H9 (cell line): ENCODE measurements around the gene ARHGAP11A. TPM values are rescaled to one million over a fixed set of nuclear protein-coding genes. Genes with fewer than 3 reads are reported as not detected.
"Not testable (repeated sequence)": the region's sequence is repeated elsewhere in the genome, so short reads cannot be mapped to it uniquely, and the experiment has no call there.

Source experiments
- DNase-seq: peaks from one replicate; pipeline ENCODE4 v3.0.0-alpha.2; 2017
- H2AFZ ChIP-seq: one replicate; pipeline ENCODE4 v1.6.1; 2013; ENCODE audit warnings: mild to moderate bottlenecking, low read length, control low read depth, moderate library complexity
- H2AK5ac ChIP-seq: 2 replicates; pipeline ENCODE4 v1.6.1; 2013; ENCODE audit warnings: low read length, control low read depth, mixed read lengths; ENCODE audit not compliant: insufficient read length
- H2BK120ac ChIP-seq: one replicate; pipeline ENCODE4 v1.6.1; 2013; ENCODE audit warnings: low read depth, mild to moderate bottlenecking, low read length, control low read depth, inconsistent platforms; ENCODE audit not compliant: poor library complexity, severe bottlenecking
- H2BK12ac ChIP-seq: 2 replicates; pipeline ENCODE4 v1.6.1; 2013; ENCODE audit warnings: low read length, control low read depth, mixed read lengths, low read depth; ENCODE audit not compliant: insufficient read length
- H2BK15ac ChIP-seq: 2 replicates; pipeline ENCODE4 v1.6.1; 2013; ENCODE audit warnings: low read depth, low read length, control low read depth
- H2BK20ac ChIP-seq: one replicate; pipeline ENCODE4 v1.6.1; 2013; ENCODE audit warnings: low read depth, mild to moderate bottlenecking, low read length, control low read depth, inconsistent platforms; ENCODE audit not compliant: poor library complexity, severe bottlenecking
- H2BK5ac ChIP-seq: 2 replicates; pipeline ENCODE4 v1.6.1; 2013; ENCODE audit warnings: low read length, control low read depth, mixed read lengths; ENCODE audit not compliant: insufficient read length
- H3K14ac ChIP-seq: 2 replicates; pipeline ENCODE4 v1.6.1; 2013; ENCODE audit warnings: low read length, control low read depth; ENCODE audit not compliant: insufficient read depth
- H3K18ac ChIP-seq: 2 replicates; pipeline ENCODE4 v1.6.1; 2013; ENCODE audit warnings: low read depth, mild to moderate bottlenecking, mixed read lengths, low read length, control low read depth; ENCODE audit not compliant: insufficient read length
- H3K23ac ChIP-seq: 2 replicates; pipeline ENCODE4 v1.6.1; 2013; ENCODE audit warnings: low read length, control low read depth, mixed read lengths, low read depth; ENCODE audit not compliant: insufficient read length
- H3K23me2 ChIP-seq: 2 replicates; pipeline ENCODE4 v1.6.1; 2013; ENCODE audit warnings: low read depth, mild to moderate bottlenecking, mixed read lengths, low read length, control low read depth; ENCODE audit not compliant: insufficient read length, poor library complexity, severe bottlenecking
- H3K27ac ChIP-seq: 2 replicates; pipeline ENCODE4 v1.5.1; 2013; ENCODE audit warnings: low read length, control low read depth, mixed read lengths, low read depth; ENCODE audit not compliant: insufficient read length
- H3K27me3 ChIP-seq: 2 replicates; pipeline ENCODE4 v1.6.1; 2013; ENCODE audit warnings: low read length, control low read depth, inconsistent platforms; ENCODE audit not compliant: insufficient read depth
- H3K4ac ChIP-seq: 2 replicates; pipeline ENCODE4 v1.6.1; 2013; ENCODE audit warnings: low read depth, mild to moderate bottlenecking, control low read depth, inconsistent platforms, low read length, moderate library complexity
- H3K4me1 ChIP-seq: 2 replicates; pipeline ENCODE4 v1.6.1; 2013; ENCODE audit warnings: low read length, control low read depth, inconsistent platforms; ENCODE audit not compliant: insufficient read depth
- H3K4me2 ChIP-seq: 2 replicates; pipeline ENCODE4 v1.6.1; 2013; ENCODE audit warnings: low read length, control low read depth, mixed read lengths; ENCODE audit not compliant: insufficient read length, insufficient read depth
- H3K56ac ChIP-seq: 2 replicates; pipeline ENCODE4 v1.6.1; 2013; ENCODE audit warnings: low read depth, mild to moderate bottlenecking, mixed read lengths, low read length, control low read depth; ENCODE audit not compliant: insufficient read length
- H3K79me1 ChIP-seq: 2 replicates; pipeline ENCODE4 v1.6.1; 2013; ENCODE audit warnings: low read depth, mild to moderate bottlenecking, moderate library complexity, low read length, control low read depth, inconsistent platforms; ENCODE audit not compliant: insufficient read depth, poor library complexity, severe bottlenecking
- H3K79me2 ChIP-seq: 2 replicates; pipeline ENCODE4 v1.6.1; 2013; ENCODE audit warnings: low read length, control low read depth, inconsistent platforms; ENCODE audit not compliant: insufficient read depth
- H3K9ac ChIP-seq: 2 replicates; pipeline ENCODE4 v1.6.1; 2013; ENCODE audit warnings: low read length, control low read depth, mixed read lengths; ENCODE audit not compliant: insufficient read length; ENCODE audit errors: extremely low read depth
- H3K9me3 ChIP-seq: one replicate; pipeline ENCODE4 v1.6.1; 2013; ENCODE audit warnings: low read depth, low read length, inconsistent platforms; ENCODE audit not compliant: control insufficient read depth
- H3T11ph ChIP-seq: one replicate; pipeline ENCODE4 v1.6.1; 2013; ENCODE audit warnings: mild to moderate bottlenecking, low read length, control low read depth, inconsistent platforms
- H4K20me1 ChIP-seq: one replicate; pipeline ENCODE4 v1.6.1; 2013; ENCODE audit not compliant: control insufficient read depth, insufficient read length, insufficient read depth
- H4K5ac ChIP-seq: 2 replicates; pipeline ENCODE4 v1.6.1; 2013; ENCODE audit warnings: low read depth, mild to moderate bottlenecking, mixed read lengths, low read length, control low read depth; ENCODE audit not compliant: insufficient read length
- H4K8ac ChIP-seq: replicated peaks from 2 replicates; pipeline ENCODE4 v1.6.1; 2013; ENCODE audit warnings: low read length, control low read depth, mixed read lengths, low read depth; ENCODE audit not compliant: insufficient read length
- H4K91ac ChIP-seq: 2 replicates; pipeline ENCODE4 v1.6.1; 2013; ENCODE audit warnings: low read depth, mild to moderate bottlenecking, moderate library complexity, mixed read lengths, low read length, control low read depth; ENCODE audit not compliant: insufficient read length
- H3K27ac Mint-ChIP-seq, 3 experiments: 2 replicates in 2 of 3; 3 replicates in 1 of 3; pipeline ENCODE4 v1.8.0; 2020 to 2021; ENCODE audit warnings: mixed read lengths in 3 of 3, mild to moderate bottlenecking in 1 of 3, moderate library complexity in 1 of 3
- H3K27me3 Mint-ChIP-seq: 2 replicates; pipeline ENCODE4 v1.8.0; 2021; ENCODE audit warnings: low read depth, mild to moderate bottlenecking, moderate library complexity, mixed read lengths
- H3K36me3 Mint-ChIP-seq, 3 experiments: 2 replicates in 2 of 3; 3 replicates in 1 of 3; pipeline ENCODE4 v1.8.0; 2020 to 2021; ENCODE audit warnings: low read depth in 3 of 3, mixed read lengths in 3 of 3; ENCODE audit not compliant: insufficient read depth in 1 of 3
- H3K4me1 Mint-ChIP-seq, 2 experiments: 2 replicates each; pipeline ENCODE4 v1.8.0; 2020; ENCODE audit warnings: mixed read lengths in 2 of 2
- H3K4me3 Mint-ChIP-seq, 2 experiments: 2 replicates in 1 of 2; 3 replicates in 1 of 2; pipeline ENCODE4 v1.8.0; 2020 to 2021; ENCODE audit warnings: mild to moderate bottlenecking in 2 of 2, mixed read lengths in 2 of 2, moderate library complexity in 1 of 2
- H3K9me3 Mint-ChIP-seq, 2 experiments: 2 replicates in 1 of 2; 3 replicates in 1 of 2; pipeline ENCODE4 v1.8.0; 2020; ENCODE audit warnings: mild to moderate bottlenecking in 2 of 2, mixed read lengths in 2 of 2, moderate library complexity in 1 of 2
- WGBS: extraction: QIAGEN DNeasy Blood & Tissue Kit; methylation state at CpG from one replicate; pipeline ENCODE4 v1.1.7; 2013; ENCODE audit warnings: missing lambda C conversion rate, low lambda C conversion rate, mixed read lengths; ENCODE audit not compliant: insufficient read length; ENCODE audit errors: extremely low coverage; 5-methylcytosine and 5-hydroxymethylcytosine counted together
- total RNA-seq: library from RNA; stranded (reverse); gene quantifications from 2 replicates; pipeline ENCODE4 v1.2.1, GENCODE V29; 2021

Gene ARHGAP11A
- total RNA-seq, 1 experiment from 2014 or later: 94.4 TPM

GRCh38 chr15:32615871-32616426, 645 bp downstream of the ARHGAP11A start:
- not testable (repeated sequence) for H2AK5ac ChIP-seq, H3K14ac ChIP-seq, H2BK12ac ChIP-seq, H3K4me1 ChIP-seq, H3K27me3 ChIP-seq, H3T11ph ChIP-seq, H3K18ac ChIP-seq, H3K23ac ChIP-seq, H3K9me3 ChIP-seq, H2BK15ac ChIP-seq, H3K4ac ChIP-seq, H3K56ac ChIP-seq, H3K79me1 ChIP-seq, H3K27me3 Mint-ChIP-seq, H3K36me3 Mint-ChIP-seq, H3K79me2 ChIP-seq, H2BK120ac ChIP-seq, H3K27ac ChIP-seq, H4K20me1 ChIP-seq, DNase-seq, H2BK5ac ChIP-seq, H3K9me3 Mint-ChIP-seq, H4K8ac ChIP-seq, H3K23me2 ChIP-seq, H4K91ac ChIP-seq, H2BK20ac ChIP-seq, H4K5ac ChIP-seq, H2AFZ ChIP-seq
- H3K9ac ChIP-seq: peak overlapping the region; percentile 96
- H3K4me2 ChIP-seq: peak overlapping the region; percentile 73
- Mint-ChIP-seq H3K27ac (peak overlapping the region; percentile 87 to 99 (median 97)), H3K4me1 (peaks cover 4 to 15% of the 10 kb centered on the region in 2 experiments), H3K4me3 (peak overlapping the region; percentile 100)
- WGBS: no CpG with 5 or more reads among the region's 24 CpGs
